HG02840 (cell line): ENCODE results near the gene ZFYVE27.

ENCODE experiments used
- ATAC-seq: cut with Tn5 transposase; IDR thresholded peaks from one replicate; pipeline ENCODE4 v1.9.1; 2021; ENCODE audit warnings: mild to moderate bottlenecking, moderate library complexity, moderate number of reproducible peaks; ENCODE audit not compliant: unreplicated experiment, low FRiP score

ZFYVE27 gene

GRCh38 chr10:97743169-97743943, 6.4 kb downstream of the ZFYVE27 start:
- no peak for ATAC-seq

- no peak for ATAC-seq
Measured at GRCh38 chr10:97744405-97745035, 7.6 kb downstream of the ZFYVE27 start.

- ATAC-seq: no peak
Measured at GRCh38 chr10:97747573-97747972, 10.6 kb downstream of the ZFYVE27 start.

GRCh38 chr10:97748116-97748515, 11.2 kb downstream of the ZFYVE27 start:
- no peak for ATAC-seq

- ATAC-seq: no peak
Measured at GRCh38 chr10:97752956-97753355, 16.0 kb downstream of the ZFYVE27 start.

- no peak for ATAC-seq
Measured at GRCh38 chr10:97754726-97755125, 17.8 kb downstream of the ZFYVE27 start.

GRCh38 chr10:97755718-97756117, 18.8 kb downstream of the ZFYVE27 start:
- ATAC-seq: no peak

- ATAC-seq: no peak
Measured at GRCh38 chr10:97757471-97757870, 20.5 kb downstream of the ZFYVE27 start.

- ATAC-seq: no peak
Measured at GRCh38 chr10:97759158-97759887, 22.4 kb downstream of the ZFYVE27 start.

- no peak for ATAC-seq
Measured at GRCh38 chr10:97759946-97760345, 23.0 kb downstream of the ZFYVE27 start.

GRCh38 chr10:97760461-97761257, 23.7 kb downstream of the ZFYVE27 start:
- ATAC-seq: no peak

GRCh38 chr10:97761331-97761865, 24.5 kb downstream of the ZFYVE27 start:
- no peak for ATAC-seq

- no peak for ATAC-seq
Measured at GRCh38 chr10:97762056-97762455, 25.1 kb downstream of the ZFYVE27 start.

- no peak for ATAC-seq
Measured at GRCh38 chr10:97762816-97763215, 25.9 kb downstream of the ZFYVE27 start.

GRCh38 chr10:97763411-97763810, 26.5 kb downstream of the ZFYVE27 start:
- ATAC-seq: no peak

- no peak for ATAC-seq
Measured at GRCh38 chr10:97763947-97764346, 27.0 kb downstream of the ZFYVE27 start.

GRCh38 chr10:97764519-97764931, 27.6 kb downstream of the ZFYVE27 start:
- ATAC-seq: no peak

- ATAC-seq: no peak
Measured at GRCh38 chr10:97765201-97765600, 28.3 kb downstream of the ZFYVE27 start.

GRCh38 chr10:97766106-97766810, 29.3 kb downstream of the ZFYVE27 start:
- no peak for ATAC-seq
